HepG2 (cell line): ENCODE results near the gene TRIM67. TPM values are rescaled to one million over a fixed set of nuclear protein-coding genes. Genes with fewer than 3 reads are reported as not detected.

ENCODE experiments used
- FOXA3 ChIP-seq: IDR thresholded peaks from 2 replicates; pipeline ENCODE4 v1.6.1; 2016; ENCODE audit warnings: missing genetic modification reagents, missing compliant biosample characterization
- FOXJ3 ChIP-seq: sonication (generic); formaldehyde crosslinking; IDR thresholded peaks from 2 replicates; pipeline ENCODE4 v1.4.0; 2020; ENCODE audit warnings: missing genetic modification reagents, mild to moderate bottlenecking, borderline replicate concordance
- KLF16 ChIP-seq, 2 experiments: sonication (generic) in 1 of 2; formaldehyde crosslinking in 1 of 2; IDR thresholded peaks; 2 replicates each; pipeline versions ENCODE4 v1.6.1 to v1.8.0; 2016 to 2023; ENCODE audit warnings: missing genetic modification reagents in 2 of 2, missing compliant biosample characterization in 1 of 2
- SAFB2 ChIP-seq: sonication (generic); formaldehyde crosslinking; IDR thresholded peaks from 2 replicates; pipeline ENCODE4 v1.5.1; 2020; ENCODE audit warnings: missing genetic modification reagents, low read depth, mild to moderate bottlenecking, borderline replicate concordance
- ZMYM3 ChIP-seq: sonication (generic); formaldehyde crosslinking; IDR thresholded peaks from 2 replicates; pipeline ENCODE4 v1.5.1; 2020; ENCODE audit warnings: mild to moderate bottlenecking, missing genetic modification reagents
- ZNF17 ChIP-seq: sonication (generic); formaldehyde crosslinking; IDR thresholded peaks from 2 replicates; pipeline ENCODE4 v1.5.0; 2020; ENCODE audit warnings: mild to moderate bottlenecking, missing genetic modification reagents
- ZNF225 ChIP-seq: sonication (generic); formaldehyde crosslinking; IDR thresholded peaks from 2 replicates; pipeline ENCODE4 v1.4.0; 2020; ENCODE audit warnings: mild to moderate bottlenecking, missing genetic modification reagents
- ZNF33B ChIP-seq: sonication (generic); formaldehyde crosslinking; IDR thresholded peaks from 2 replicates; pipeline ENCODE4 v1.5.1; 2020; ENCODE audit warnings: mild to moderate bottlenecking, missing genetic modification reagents
- ZNF75D ChIP-seq: sonication (generic); formaldehyde crosslinking; IDR thresholded peaks from 2 replicates; pipeline ENCODE4 v1.8.1; 2023; ENCODE audit warnings: missing genetic modification reagents, mild to moderate bottlenecking, borderline replicate concordance
- polyA plus RNA-seq, 8 experiments: library from polyadenylated mRNA; depleted of rRNA in 3 of 8; stranded (reverse) in 7 of 8; unstranded in 1 of 8; fragments of >200 nt; fragmentation: Illumina TruSeq in 4 of 8; extraction: Trizol in 4 of 8; gene quantifications; 2 replicates each; pipeline versions ENCODE4 v1.2.1 to v1.2.3, GENCODE V29; 2011 to 2016; ENCODE audit warnings: low read depth in 4 of 8, missing spikeins in 1 of 8, mixed read lengths in 1 of 8; ENCODE audit not compliant: insufficient read depth in 1 of 8
- total RNA-seq, 5 experiments: library from RNA; depleted of rRNA; stranded (reverse); fragments of >200 nt; fragmentation: Illumina TruSeq; extraction: Trizol; gene quantifications; 2 replicates each; pipeline ENCODE4 v1.2.3, GENCODE V29; 2016; ENCODE audit warnings: low read depth in 1 of 5
- TF ChIP-seq, protein P1 (sequence below): sonication (generic); formaldehyde crosslinking; IDR thresholded peaks from 2 replicates; pipeline ENCODE4 v1.4.0; 2020; ENCODE audit warnings: missing genetic modification reagents, borderline replicate concordance
- TF ChIP-seq, protein P2 (sequence below): sonication (generic); formaldehyde crosslinking; conservative IDR thresholded peaks from 2 replicates; pipeline ENCODE4 v1.4.0; 2020; ENCODE audit warnings: mild to moderate bottlenecking, missing genetic modification reagents, moderate library complexity
- TF ChIP-seq, protein P3 (sequence below): sonication (generic); formaldehyde crosslinking; IDR thresholded peaks from 2 replicates; pipeline ENCODE4 v1.4.0; 2020; ENCODE audit warnings: low read depth, mild to moderate bottlenecking, missing genetic modification reagents
- TF ChIP-seq, protein P4 (sequence below): IDR thresholded peaks from 2 replicates; pipeline ENCODE4 v1.6.1; 2018; ENCODE audit warnings: missing genetic modification reagents, mild to moderate bottlenecking, missing compliant biosample characterization
- TF ChIP-seq, protein P5 (sequence below): sonication (generic); formaldehyde crosslinking; IDR thresholded peaks from 2 replicates; pipeline ENCODE4 v1.4.0; 2020; ENCODE audit warnings: missing genetic modification reagents
- TF ChIP-seq, protein P6 (sequence below), 2 experiments: fragments of 450-650 bp in 1 of 2; sonication (generic) in 1 of 2; formaldehyde crosslinking; IDR thresholded peaks; 2 replicates each; pipeline versions ENCODE4 v1.5.0 to v1.8.0; 2020 to 2022; ENCODE audit warnings: mild to moderate bottlenecking in 1 of 2, missing genetic modification reagents in 1 of 2

The TRIM67 gene
- total and polyA plus RNA-seq, 2 of the 13 experiments (the other 11 are each of a cell fraction or from before 2014, with no cell fraction given): not detected

DNA sequence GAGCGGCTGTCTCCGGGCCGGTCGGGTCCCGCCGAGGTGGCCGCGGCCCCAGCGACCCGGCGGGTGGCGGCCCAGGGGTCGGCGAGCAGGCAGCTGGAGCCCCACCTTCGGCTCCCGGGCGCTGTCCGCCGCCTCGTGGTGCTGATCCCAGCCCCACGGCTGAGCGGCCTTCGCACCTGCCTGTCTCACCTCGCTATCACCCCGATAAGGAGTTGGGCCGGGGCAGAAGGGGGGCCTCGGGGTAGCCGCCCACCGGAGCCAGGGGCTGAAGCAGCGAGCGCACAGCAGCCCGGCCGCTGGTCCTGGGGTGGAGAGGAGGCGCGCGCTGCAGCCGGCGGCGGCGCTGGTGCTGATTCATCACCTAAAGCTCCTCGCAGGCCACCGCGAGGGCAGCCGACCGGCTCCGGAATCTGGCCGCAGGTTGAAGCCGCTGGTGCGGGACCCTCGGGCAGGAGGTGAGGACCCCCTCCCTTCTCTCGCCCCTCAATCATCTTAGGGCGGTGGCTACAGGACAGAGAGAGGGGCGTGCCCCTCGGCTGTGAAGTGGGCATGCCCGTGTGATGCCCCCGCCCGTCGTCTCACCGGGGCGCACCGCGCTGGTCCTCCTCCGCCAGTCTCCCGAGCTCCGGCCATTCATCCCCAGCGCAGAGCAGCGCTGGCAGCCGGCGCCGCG is 575 bp downstream of the TRIM67 start (continued):
- TF ChIP-seq ZNF225 (0 out of 2 replicates have a peak, but pooled peaks have one; percentile 39), FOXA3 (CRISPR knock-in tag) (no peak), ZNF75D (CRISPR knock-in tag) (peak; percentile 19; the same call in 1 of the 2 replicates), KLF16 (CRISPR knock-in tag; IDR thresholded peaks at IDR 0.05) (peak in 1 of 2 experiments; percentile 82; a peak in 2 of 4 replicates), FOXJ3 (no peak), SAFB2 (CRISPR knock-in tag) (0 out of 2 replicates have a peak, but pooled peaks have one; percentile 76), ZMYM3 (CRISPR knock-in tag) (no peak), ZNF17 (CRISPR knock-in tag) (no peak), ZNF33B (peak; percentile 31; the same call in 1 of the 2 replicates)
- TF ChIP-seq, protein P1, sequence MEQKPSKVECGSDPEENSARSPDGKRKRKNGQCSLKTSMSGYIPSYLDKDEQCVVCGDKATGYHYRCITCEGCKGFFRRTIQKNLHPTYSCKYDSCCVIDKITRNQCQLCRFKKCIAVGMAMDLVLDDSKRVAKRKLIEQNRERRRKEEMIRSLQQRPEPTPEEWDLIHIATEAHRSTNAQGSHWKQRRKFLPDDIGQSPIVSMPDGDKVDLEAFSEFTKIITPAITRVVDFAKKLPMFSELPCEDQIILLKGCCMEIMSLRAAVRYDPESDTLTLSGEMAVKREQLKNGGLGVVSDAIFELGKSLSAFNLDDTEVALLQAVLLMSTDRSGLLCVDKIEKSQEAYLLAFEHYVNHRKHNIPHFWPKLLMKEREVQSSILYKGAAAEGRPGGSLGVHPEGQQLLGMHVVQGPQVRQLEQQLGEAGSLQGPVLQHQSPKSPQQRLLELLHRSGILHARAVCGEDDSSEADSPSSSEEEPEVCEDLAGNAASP (CRISPR knock-in tag): peak; percentile 56
- TF ChIP-seq, protein P2, sequence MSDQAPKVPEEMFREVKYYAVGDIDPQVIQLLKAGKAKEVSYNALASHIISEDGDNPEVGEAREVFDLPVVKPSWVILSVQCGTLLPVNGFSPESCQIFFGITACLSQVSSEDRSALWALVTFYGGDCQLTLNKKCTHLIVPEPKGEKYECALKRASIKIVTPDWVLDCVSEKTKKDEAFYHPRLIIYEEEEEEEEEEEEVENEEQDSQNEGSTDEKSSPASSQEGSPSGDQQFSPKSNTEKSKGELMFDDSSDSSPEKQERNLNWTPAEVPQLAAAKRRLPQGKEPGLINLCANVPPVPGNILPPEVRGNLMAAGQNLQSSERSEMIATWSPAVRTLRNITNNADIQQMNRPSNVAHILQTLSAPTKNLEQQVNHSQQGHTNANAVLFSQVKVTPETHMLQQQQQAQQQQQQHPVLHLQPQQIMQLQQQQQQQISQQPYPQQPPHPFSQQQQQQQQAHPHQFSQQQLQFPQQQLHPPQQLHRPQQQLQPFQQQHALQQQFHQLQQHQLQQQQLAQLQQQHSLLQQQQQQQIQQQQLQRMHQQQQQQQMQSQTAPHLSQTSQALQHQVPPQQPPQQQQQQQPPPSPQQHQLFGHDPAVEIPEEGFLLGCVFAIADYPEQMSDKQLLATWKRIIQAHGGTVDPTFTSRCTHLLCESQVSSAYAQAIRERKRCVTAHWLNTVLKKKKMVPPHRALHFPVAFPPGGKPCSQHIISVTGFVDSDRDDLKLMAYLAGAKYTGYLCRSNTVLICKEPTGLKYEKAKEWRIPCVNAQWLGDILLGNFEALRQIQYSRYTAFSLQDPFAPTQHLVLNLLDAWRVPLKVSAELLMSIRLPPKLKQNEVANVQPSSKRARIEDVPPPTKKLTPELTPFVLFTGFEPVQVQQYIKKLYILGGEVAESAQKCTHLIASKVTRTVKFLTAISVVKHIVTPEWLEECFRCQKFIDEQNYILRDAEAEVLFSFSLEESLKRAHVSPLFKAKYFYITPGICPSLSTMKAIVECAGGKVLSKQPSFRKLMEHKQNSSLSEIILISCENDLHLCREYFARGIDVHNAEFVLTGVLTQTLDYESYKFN (CRISPR knock-in tag): no peak
- TF ChIP-seq, protein P3, sequence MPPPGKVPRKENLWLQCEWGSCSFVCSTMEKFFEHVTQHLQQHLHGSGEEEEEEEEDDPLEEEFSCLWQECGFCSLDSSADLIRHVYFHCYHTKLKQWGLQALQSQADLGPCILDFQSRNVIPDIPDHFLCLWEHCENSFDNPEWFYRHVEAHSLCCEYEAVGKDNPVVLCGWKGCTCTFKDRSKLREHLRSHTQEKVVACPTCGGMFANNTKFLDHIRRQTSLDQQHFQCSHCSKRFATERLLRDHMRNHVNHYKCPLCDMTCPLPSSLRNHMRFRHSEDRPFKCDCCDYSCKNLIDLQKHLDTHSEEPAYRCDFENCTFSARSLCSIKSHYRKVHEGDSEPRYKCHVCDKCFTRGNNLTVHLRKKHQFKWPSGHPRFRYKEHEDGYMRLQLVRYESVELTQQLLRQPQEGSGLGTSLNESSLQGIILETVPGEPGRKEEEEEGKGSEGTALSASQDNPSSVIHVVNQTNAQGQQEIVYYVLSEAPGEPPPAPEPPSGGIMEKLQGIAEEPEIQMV (CRISPR knock-in tag): no peak
- TF ChIP-seq, protein P4, sequence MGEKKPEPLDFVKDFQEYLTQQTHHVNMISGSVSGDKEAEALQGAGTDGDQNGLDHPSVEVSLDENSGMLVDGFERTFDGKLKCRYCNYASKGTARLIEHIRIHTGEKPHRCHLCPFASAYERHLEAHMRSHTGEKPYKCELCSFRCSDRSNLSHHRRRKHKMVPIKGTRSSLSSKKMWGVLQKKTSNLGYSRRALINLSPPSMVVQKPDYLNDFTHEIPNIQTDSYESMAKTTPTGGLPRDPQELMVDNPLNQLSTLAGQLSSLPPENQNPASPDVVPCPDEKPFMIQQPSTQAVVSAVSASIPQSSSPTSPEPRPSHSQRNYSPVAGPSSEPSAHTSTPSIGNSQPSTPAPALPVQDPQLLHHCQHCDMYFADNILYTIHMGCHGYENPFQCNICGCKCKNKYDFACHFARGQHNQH (CRISPR knock-in tag): peak; percentile 75; the same call in 1 of the 2 replicates
- TF ChIP-seq, protein P5, sequence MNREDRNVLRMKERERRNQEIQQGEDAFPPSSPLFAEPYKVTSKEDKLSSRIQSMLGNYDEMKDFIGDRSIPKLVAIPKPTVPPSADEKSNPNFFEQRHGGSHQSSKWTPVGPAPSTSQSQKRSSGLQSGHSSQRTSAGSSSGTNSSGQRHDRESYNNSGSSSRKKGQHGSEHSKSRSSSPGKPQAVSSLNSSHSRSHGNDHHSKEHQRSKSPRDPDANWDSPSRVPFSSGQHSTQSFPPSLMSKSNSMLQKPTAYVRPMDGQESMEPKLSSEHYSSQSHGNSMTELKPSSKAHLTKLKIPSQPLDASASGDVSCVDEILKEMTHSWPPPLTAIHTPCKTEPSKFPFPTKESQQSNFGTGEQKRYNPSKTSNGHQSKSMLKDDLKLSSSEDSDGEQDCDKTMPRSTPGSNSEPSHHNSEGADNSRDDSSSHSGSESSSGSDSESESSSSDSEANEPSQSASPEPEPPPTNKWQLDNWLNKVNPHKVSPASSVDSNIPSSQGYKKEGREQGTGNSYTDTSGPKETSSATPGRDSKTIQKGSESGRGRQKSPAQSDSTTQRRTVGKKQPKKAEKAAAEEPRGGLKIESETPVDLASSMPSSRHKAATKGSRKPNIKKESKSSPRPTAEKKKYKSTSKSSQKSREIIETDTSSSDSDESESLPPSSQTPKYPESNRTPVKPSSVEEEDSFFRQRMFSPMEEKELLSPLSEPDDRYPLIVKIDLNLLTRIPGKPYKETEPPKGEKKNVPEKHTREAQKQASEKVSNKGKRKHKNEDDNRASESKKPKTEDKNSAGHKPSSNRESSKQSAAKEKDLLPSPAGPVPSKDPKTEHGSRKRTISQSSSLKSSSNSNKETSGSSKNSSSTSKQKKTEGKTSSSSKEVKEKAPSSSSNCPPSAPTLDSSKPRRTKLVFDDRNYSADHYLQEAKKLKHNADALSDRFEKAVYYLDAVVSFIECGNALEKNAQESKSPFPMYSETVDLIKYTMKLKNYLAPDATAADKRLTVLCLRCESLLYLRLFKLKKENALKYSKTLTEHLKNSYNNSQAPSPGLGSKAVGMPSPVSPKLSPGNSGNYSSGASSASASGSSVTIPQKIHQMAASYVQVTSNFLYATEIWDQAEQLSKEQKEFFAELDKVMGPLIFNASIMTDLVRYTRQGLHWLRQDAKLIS (CRISPR knock-in tag): no peak
- TF ChIP-seq, protein P6, sequence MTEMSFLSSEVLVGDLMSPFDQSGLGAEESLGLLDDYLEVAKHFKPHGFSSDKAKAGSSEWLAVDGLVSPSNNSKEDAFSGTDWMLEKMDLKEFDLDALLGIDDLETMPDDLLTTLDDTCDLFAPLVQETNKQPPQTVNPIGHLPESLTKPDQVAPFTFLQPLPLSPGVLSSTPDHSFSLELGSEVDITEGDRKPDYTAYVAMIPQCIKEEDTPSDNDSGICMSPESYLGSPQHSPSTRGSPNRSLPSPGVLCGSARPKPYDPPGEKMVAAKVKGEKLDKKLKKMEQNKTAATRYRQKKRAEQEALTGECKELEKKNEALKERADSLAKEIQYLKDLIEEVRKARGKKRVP (CRISPR knock-in tag; IDR thresholded peaks at IDR 0.05): peak in 1 of 2 experiments; percentile 67; a peak in 1 of 4 replicates
